Body of pancreas (tissue), 4 donors: ENCODE measurements around the gene GTF3C5. TPM values are rescaled to one million over a fixed set of nuclear protein-coding genes. Genes with fewer than 3 reads are reported as not detected.

ENCODE experiments used
- ATAC-seq: fragments of 150-250 bp; one replicate; pipeline ENCODE4 v1.9.1; 2016
- DNase-seq, 4 donors: peaks; one replicate each; pipeline ENCODE4 v3.0.0-alpha.2; 2019
- H3K27ac ChIP-seq, 4 donors: fragments of 200-600 bp; sonication (generic); 1 replicate in 3 of 4; 2 replicates in 1 of 4; pipeline versions ENCODE4 v1.5.1 to v1.6.1; 2016 to 2019; ENCODE audit warnings: mild to moderate bottlenecking in 1 of 4, mixed read lengths in 1 of 4, moderate library complexity in 1 of 4
- H3K27me3 ChIP-seq, 2 donors: fragments of 200-600 bp; sonication (generic); one replicate each; pipeline ENCODE4 v1.6.0; 2016; ENCODE audit warnings: mild to moderate bottlenecking in 1 of 2
- H3K36me3 ChIP-seq, 2 donors: fragments of 200-600 bp; sonication (generic); replicated peaks in 1 of 2; 2 replicates each; pipeline ENCODE4 v1.5.1; 2016; ENCODE audit warnings: low read depth in 2 of 2; ENCODE audit not compliant: insufficient read depth in 1 of 2
- H3K4me1 ChIP-seq: fragments of 200-600 bp; sonication (generic); one replicate; pipeline ENCODE4 v1.6.0; 2016
- H3K4me3 ChIP-seq, 2 donors: fragments of 200-600 bp; sonication (generic); 1 replicate in 1 of 2; 2 replicates in 1 of 2; pipeline ENCODE4 v1.5.1; 2016 to 2019
- H3K9me3 ChIP-seq, 3 donors: fragments of 200-600 bp; sonication (generic); 1 replicate in 2 of 3; 2 replicates in 1 of 3; pipeline ENCODE4 v1.5.1; 2016
- POLR2A ChIP-seq, 3 donors: fragments of 450-650 bp; IDR thresholded peaks; one replicate each; pipeline ENCODE4 v1.6.1; 2016; ENCODE audit warnings: antibody characterized with exemption in 3 of 3, mild to moderate bottlenecking in 2 of 3
- WGBS, 2 donors: methylation state at CpG; one replicate each; pipeline ENCODE4 v1.1.5; 2017; 5-methylcytosine and 5-hydroxymethylcytosine counted together
- intact Hi-C: fragments of 100-400 bp; cut with DNase I; formaldehyde crosslinking; loops from one replicate; pipeline ENCODE4 v1.15.1; 2023
- total RNA-seq, 2 donors: library from RNA; depleted of rRNA; stranded (reverse); fragments of >200 nt; gene quantifications; one replicate each; pipeline ENCODE4 v1.1.0, GENCODE V29; 2016
- TF ChIP-seq, protein P1 (sequence below), 7 experiments: fragments of 450-650 bp in 4 of 7; fragments of 200-600 bp in 3 of 7; sonication (generic) in 3 of 7; IDR thresholded peaks; one replicate each; pipeline ENCODE4 v1.5.1; 2016 to 2019; ENCODE audit warnings: antibody characterized with exemption in 7 of 7

Gene GTF3C5
- total RNA-seq, 2 donors from 2014 or later: 43.1 to 57.7 TPM

DNA sequence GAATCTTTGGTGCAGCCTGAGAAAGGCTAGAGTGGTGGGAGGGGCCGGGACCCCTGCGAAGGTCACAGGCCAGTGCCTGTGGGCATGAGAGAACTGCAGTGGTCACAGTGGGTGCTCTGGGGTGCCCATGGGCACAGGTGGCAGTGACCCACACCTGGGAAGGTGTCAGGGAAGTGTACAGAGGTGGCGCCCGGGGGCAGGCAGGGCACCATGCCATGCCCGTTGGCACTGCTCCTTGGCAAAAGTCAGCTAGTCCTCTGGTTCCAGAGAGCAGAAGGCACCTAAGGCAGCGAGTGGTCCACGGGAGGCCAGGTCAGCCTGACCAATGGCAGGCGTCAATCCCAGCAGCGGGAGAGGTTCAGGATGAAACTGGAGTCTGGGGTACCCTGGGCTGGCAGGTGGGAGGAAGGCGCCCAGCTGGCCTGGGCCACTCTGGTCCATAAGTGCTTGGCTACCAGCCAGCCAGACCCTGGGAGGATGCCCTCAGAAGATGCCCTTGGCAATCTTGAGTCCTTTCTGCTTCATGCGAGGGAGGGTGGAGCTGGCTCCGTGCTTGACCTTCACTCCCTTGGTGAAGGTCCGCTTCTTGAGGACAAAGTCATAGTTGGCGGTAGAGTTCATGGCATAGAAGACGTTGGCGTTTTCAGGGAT lies 67.4 kb downstream of the GTF3C5 start:
- Histone ChIP-seq H3K27ac (no peak overlapping the region), H3K9me3 (no peaks in the 10 kb centered on the region), H3K4me1 (no peaks in the 10 kb centered on the region), H3K36me3 (peaks cover 22 to 37% of the 10 kb centered on the region in 2 donors), H3K4me3 (no peak overlapping the region), H3K27me3 (no peaks in the 10 kb centered on the region)
- 84 to 88% methylated on average over 11 to 16 of the region's 16 CpGs for WGBS, 2 donors
- intact Hi-C loops: no loop called here
- ATAC-seq (no peak), DNase-seq (peak in 2 of 4 donors; percentile 24 to 34)
- TF ChIP-seq POLR2A (IDR thresholded peaks at IDR 0.05): no peak
- TF ChIP-seq, protein P1, sequence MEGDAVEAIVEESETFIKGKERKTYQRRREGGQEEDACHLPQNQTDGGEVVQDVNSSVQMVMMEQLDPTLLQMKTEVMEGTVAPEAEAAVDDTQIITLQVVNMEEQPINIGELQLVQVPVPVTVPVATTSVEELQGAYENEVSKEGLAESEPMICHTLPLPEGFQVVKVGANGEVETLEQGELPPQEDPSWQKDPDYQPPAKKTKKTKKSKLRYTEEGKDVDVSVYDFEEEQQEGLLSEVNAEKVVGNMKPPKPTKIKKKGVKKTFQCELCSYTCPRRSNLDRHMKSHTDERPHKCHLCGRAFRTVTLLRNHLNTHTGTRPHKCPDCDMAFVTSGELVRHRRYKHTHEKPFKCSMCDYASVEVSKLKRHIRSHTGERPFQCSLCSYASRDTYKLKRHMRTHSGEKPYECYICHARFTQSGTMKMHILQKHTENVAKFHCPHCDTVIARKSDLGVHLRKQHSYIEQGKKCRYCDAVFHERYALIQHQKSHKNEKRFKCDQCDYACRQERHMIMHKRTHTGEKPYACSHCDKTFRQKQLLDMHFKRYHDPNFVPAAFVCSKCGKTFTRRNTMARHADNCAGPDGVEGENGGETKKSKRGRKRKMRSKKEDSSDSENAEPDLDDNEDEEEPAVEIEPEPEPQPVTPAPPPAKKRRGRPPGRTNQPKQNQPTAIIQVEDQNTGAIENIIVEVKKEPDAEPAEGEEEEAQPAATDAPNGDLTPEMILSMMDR (IDR thresholded peaks at IDR 0.05): no peak

DNA sequence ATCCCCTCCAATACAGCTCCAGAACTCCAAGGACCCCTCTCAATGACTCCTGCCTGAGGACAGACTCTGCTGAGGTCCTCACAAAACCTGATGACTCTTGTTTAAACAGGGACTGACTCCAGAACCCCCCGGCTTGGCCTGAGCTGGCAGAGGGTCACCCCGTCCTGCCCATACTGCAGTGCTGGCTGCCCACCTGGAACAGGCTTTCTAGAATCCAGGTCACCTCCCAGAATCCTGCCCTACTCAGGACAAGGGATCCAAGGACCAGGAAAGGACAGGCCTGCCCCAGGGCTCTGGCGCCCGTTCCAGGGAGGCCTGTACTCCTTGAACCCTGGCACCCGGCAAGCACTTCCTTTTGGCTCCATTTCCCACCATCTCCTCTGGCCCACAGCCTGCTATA lies 68.1 kb downstream of the GTF3C5 start:
- no peaks in the 10 kb centered on the region for H3K27me3 ChIP-seq
- no peaks in the 10 kb centered on the region for H3K9me3 ChIP-seq
- ATAC-seq (no peak), DNase-seq (peak in 1 of 4 donors; percentile 9)
- WGBS, 2 donors: 88 to 100% methylated on average over 3 to 5 of the region's 5 CpGs
- H3K4me3 ChIP-seq: no peak overlapping the region
- peaks cover 4% of the 10 kb centered on the region for H3K4me1 ChIP-seq
- no peak for TF ChIP-seq POLR2A (IDR thresholded peaks at IDR 0.05)
- TF ChIP-seq, protein P1 (IDR thresholded peaks at IDR 0.05): no peak
- no peak overlapping the region for H3K27ac ChIP-seq
- intact Hi-C loops: no loop called here
- H3K36me3 ChIP-seq: peaks cover 22 to 38% of the 10 kb centered on the region in 2 donors

DNA sequence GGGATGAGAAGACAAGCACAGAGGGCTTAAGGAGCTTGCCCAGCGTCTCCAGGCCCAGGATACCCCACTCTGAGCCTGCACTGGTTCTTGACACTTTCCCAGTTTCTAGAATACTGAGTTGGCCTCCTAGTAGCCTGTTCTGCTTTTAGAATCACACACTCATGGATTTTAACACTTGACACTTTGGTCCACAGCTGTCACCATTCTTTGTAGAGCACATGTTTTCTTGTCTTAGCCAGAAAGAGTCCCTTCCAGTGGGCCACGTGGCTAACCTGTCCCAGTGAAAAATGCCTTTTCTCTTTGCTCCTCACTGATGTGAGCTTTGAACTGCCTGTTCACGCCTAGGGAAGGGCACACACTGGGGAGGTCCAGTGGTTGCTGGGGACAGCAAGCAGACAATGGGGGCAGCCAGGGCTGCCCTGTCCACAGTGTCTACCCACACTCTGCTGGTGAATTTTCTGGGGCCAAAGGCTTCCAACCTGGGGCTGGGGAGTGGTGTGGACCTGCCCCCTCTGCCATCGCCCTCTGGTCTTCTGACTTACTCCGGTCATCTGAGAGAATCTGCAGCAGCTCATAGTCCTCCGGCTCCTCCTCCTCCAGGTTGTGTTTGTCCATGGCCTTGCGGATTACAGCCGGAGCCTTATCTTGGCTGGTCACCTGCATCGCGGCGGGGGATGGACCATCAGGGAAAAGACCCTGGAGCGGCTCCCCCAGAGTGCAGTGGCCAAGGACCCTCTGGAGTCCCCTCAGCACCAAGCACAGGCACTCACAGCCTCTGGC lies 69.1 kb downstream of the GTF3C5 start:
- Histone ChIP-seq H3K4me1 (peaks cover 4% of the 10 kb centered on the region), H3K27ac (no peak overlapping the region), H3K36me3 (peaks cover 22 to 39% of the 10 kb centered on the region in 2 donors), H3K9me3 (no peaks in the 10 kb centered on the region), H3K27me3 (no peaks in the 10 kb centered on the region), H3K4me3 (no peak overlapping the region)
- TF ChIP-seq, protein P1 (IDR thresholded peaks at IDR 0.05): no peak
- TF ChIP-seq POLR2A (IDR thresholded peaks at IDR 0.05): no peak
- ATAC-seq (no peak), DNase-seq (peak in 1 of 4 donors; percentile 6)
- WGBS, 2 donors: 82 to 89% methylated on average over 11 of the region's 12 CpGs
- intact Hi-C loops: loop anchor here (5.0 kb wide), 1 partner anchor 42 kb away; no protein-coding TSS in a partner anchor

DNA sequence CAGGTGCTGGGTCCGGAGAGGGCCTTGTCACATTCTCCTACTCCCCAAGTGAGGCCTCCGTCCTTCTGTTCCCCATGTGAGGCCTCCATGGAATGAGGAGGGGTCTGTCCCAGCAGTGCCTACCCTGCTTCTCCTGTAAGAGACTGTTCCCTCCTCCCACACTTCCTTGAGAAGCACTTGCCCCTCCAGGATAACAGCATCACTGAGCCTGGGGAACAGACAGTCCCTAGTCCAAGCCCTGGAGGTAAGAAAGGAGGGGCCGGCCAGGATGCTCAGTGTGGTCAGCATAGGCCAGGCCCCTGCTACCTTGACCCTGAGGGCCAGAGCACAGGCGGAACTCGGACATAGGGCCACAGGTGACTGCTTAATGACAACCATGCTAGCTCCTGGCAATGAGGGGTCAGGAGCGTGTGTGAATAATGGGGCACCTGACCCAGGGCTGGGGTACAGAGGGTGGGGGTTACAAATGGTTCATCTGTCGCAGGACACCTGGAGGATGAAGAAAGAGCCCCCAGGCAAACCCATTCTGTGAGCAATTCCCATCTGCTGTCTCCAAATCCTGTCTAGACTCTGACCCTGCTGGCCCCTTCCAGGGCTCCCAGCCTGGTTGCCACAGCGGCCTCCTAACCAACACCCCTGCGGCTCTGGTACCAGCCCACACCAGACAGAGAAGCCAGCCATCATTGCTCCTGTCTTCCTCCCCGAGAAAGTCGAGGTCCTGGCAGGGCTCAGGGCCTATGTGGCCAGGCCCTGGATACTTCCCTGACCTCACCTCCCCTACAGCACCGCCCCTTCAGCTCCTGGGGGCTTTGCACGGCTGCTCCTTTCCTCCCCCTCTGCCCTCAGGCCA lies 69.9 kb downstream of the GTF3C5 start:
- Histone ChIP-seq H3K9me3 (no peaks in the 10 kb centered on the region), H3K4me3 (no peak overlapping the region), H3K4me1 (peaks cover 4% of the 10 kb centered on the region), H3K27ac (no peak overlapping the region), H3K27me3 (no peaks in the 10 kb centered on the region), H3K36me3 (peaks cover 22 to 39% of the 10 kb centered on the region in 2 donors)
- DNase-seq (peak in 1 of 4 donors; percentile 5), ATAC-seq (no peak)
- intact Hi-C loops: loop anchor here (5.0 kb wide), 1 partner anchor 42 kb away; no protein-coding TSS in a partner anchor
- TF ChIP-seq POLR2A (IDR thresholded peaks at IDR 0.05): no peak
- TF ChIP-seq, protein P1 (IDR thresholded peaks at IDR 0.05): no peak
- WGBS, 2 donors: 89 to 95% methylated on average over 8 to 13 of the region's 13 CpGs
